IMR-90 (cell line): Measurements from ENCODE around the gene RIPK3. TPM values are rescaled to one million over a fixed set of nuclear protein-coding genes. Genes with fewer than 3 reads are reported as not detected.

ENCODE experiments used
- ATAC-seq: fragments of 200-7000 bp; cut with Tn5 transposase; 2 replicates; pipeline ENCODE4 v1.9.1; 2020; ENCODE audit warnings: low read depth, mild to moderate bottlenecking, moderate library complexity
- BruUV-seq: library from RNA; stranded (reverse); fragments of 400-500 nt; replicated peaks from 2 replicates; lab custom pipeline; 2021; lab: Mats Ljungman, UMichigan
- CTCF ChIA-PET: fragments of 300-600 bp; formaldehyde crosslinking; extraction: SDS; loops from one replicate; lab custom pipeline; 2021; ENCODE audit warnings: antibody characterized with exemption; lab: Yijun Ruan, JAX
- POLR2A ChIA-PET: fragments of 300-600 bp; sonication (Branson Sonifier 250); formaldehyde crosslinking; loops from one replicate; lab custom pipeline; 2022; ENCODE audit warnings: antibody characterized with exemption; ENCODE audit not compliant: unreplicated experiment; lab: Charles Lee
- DNase-seq: peaks from one replicate; pipeline ENCODE4 v3.0.0; 2013
- H2AFZ ChIP-seq: replicated peaks from 2 replicates; pipeline ENCODE3; 2013; ENCODE audit warnings: low read length, mild to moderate bottlenecking; ENCODE audit not compliant: poor library complexity
- H2AK5ac ChIP-seq: 2 replicates; pipeline ENCODE4 v1.6.1; 2013; ENCODE audit warnings: low read depth, low read length, inconsistent platforms
- H2AK9ac ChIP-seq: replicated peaks from 2 replicates; pipeline ENCODE3; 2013; ENCODE audit warnings: mild to moderate bottlenecking, low read depth, low read length, moderate library complexity; ENCODE audit not compliant: poor library complexity
- H2BK120ac ChIP-seq: 2 replicates; pipeline ENCODE4 v1.6.1; 2013; ENCODE audit warnings: low read depth, low read length, inconsistent platforms
- H2BK15ac ChIP-seq: 3 replicates; pipeline ENCODE4 v1.6.1; 2013; ENCODE audit warnings: low read depth, low read length, inconsistent platforms
- H2BK20ac ChIP-seq: 2 replicates; pipeline ENCODE4 v1.6.1; 2013; ENCODE audit warnings: low read depth, mild to moderate bottlenecking, inconsistent platforms, low read length, moderate library complexity
- H2BK5ac ChIP-seq: 2 replicates; pipeline ENCODE4 v1.6.1; 2013; ENCODE audit warnings: mild to moderate bottlenecking, low read depth, low read length, inconsistent platforms; ENCODE audit not compliant: poor library complexity, severe bottlenecking
- H3K14ac ChIP-seq: replicated peaks from 2 replicates; pipeline ENCODE4 v1.6.1; 2013; ENCODE audit warnings: low read depth, low read length, inconsistent platforms
- H3K18ac ChIP-seq: 2 replicates; pipeline ENCODE4 v1.6.1; 2013; ENCODE audit warnings: low read depth, low read length, control low read depth
- H3K23ac ChIP-seq: 2 replicates; pipeline ENCODE4 v1.6.1; 2013; ENCODE audit warnings: low read depth, low read length, inconsistent platforms
- H3K27ac ChIP-seq: 2 replicates; pipeline ENCODE4 v1.5.1; 2013; ENCODE audit warnings: mild to moderate bottlenecking, control low read depth, low read length; ENCODE audit not compliant: insufficient read depth
- H3K27me3 ChIP-seq: 2 replicates; pipeline ENCODE4 v1.6.1; 2013; ENCODE audit warnings: low read length; ENCODE audit not compliant: control insufficient read depth, insufficient read depth
- H3K36me3 ChIP-seq: 2 replicates; pipeline ENCODE4 v1.6.1; 2013; ENCODE audit warnings: low read length, mixed read lengths; ENCODE audit not compliant: control insufficient read depth, insufficient read depth
- H3K4ac ChIP-seq: 2 replicates; pipeline ENCODE4 v1.6.1; 2013; ENCODE audit warnings: low read depth, low read length, inconsistent platforms
- H3K4me1 ChIP-seq: 2 replicates; pipeline ENCODE4 v1.6.1; 2013; ENCODE audit warnings: low read length, mixed read lengths; ENCODE audit not compliant: control insufficient read depth, insufficient read depth
- H3K4me2 ChIP-seq: 2 replicates; pipeline ENCODE4 v1.6.1; 2013; ENCODE audit warnings: low read depth, mild to moderate bottlenecking, control low read depth, low read length, moderate library complexity
- H3K4me3 ChIP-seq: 2 replicates; pipeline ENCODE4 v1.5.1; 2013; ENCODE audit warnings: low read depth, mild to moderate bottlenecking, control low read depth, low read length, moderate library complexity; ENCODE audit not compliant: insufficient read depth
- H3K56ac ChIP-seq: 2 replicates; pipeline ENCODE4 v1.6.1; 2013; ENCODE audit warnings: low read length, inconsistent platforms; ENCODE audit not compliant: insufficient read depth; ENCODE audit errors: extremely low read depth
- H3K79me1 ChIP-seq, 2 experiments: 2 replicates each; pipeline ENCODE4 v1.6.1; 2013; ENCODE audit warnings: low read length in 2 of 2, inconsistent platforms in 1 of 2, low read depth in 1 of 2
- H3K9ac ChIP-seq: 2 replicates; pipeline ENCODE4 v1.6.1; 2013; ENCODE audit warnings: low read depth, low read length, control low read depth
- H3K9me1 ChIP-seq: 2 replicates; pipeline ENCODE4 v1.6.1; 2013; ENCODE audit warnings: low read length, inconsistent platforms; ENCODE audit not compliant: insufficient read depth
- H3K9me3 ChIP-seq: 2 replicates; pipeline ENCODE4 v1.6.1; 2013; ENCODE audit warnings: low read length; ENCODE audit not compliant: control insufficient read depth, insufficient read depth
- H4K20me1 ChIP-seq: 2 replicates; pipeline ENCODE4 v1.6.1; 2013; ENCODE audit warnings: low read length, inconsistent platforms; ENCODE audit not compliant: insufficient read depth
- H4K5ac ChIP-seq: 2 replicates; pipeline ENCODE4 v1.6.1; 2013; ENCODE audit warnings: mild to moderate bottlenecking, low read depth, low read length, control low read depth
- H4K8ac ChIP-seq, 2 experiments: 2 replicates each; pipeline ENCODE4 v1.6.1; 2013; ENCODE audit warnings: low read depth in 2 of 2, low read length in 2 of 2, control low read depth in 1 of 2, inconsistent platforms in 1 of 2
- H4K91ac ChIP-seq: 2 replicates; pipeline ENCODE4 v1.6.1; 2013; ENCODE audit warnings: low read depth, low read length, inconsistent platforms; ENCODE audit not compliant: insufficient read depth
- CHD1 ChIP-seq: IDR thresholded peaks from 2 replicates; pipeline ENCODE4 v1.6.1; 2012; ENCODE audit warnings: low read depth, low read length, improper control_type of control experiment
- CTCF ChIP-seq: conservative IDR thresholded peaks from 2 replicates; pipeline ENCODE4 v1.5.1; 2012; ENCODE audit warnings: mild to moderate bottlenecking, low read depth, low read length, improper control_type of control experiment
- MXI1 ChIP-seq: IDR thresholded peaks from 2 replicates; pipeline ENCODE4 v1.6.1; 2012; ENCODE audit warnings: low read depth, mild to moderate bottlenecking, low read length, moderate library complexity, borderline replicate concordance
- NFE2L2 ChIP-seq: fragments of 150-350 bp; IDR thresholded peaks from 2 replicates; pipeline ENCODE4 v1.6.1; 2016; ENCODE audit warnings: low read depth, mild to moderate bottlenecking, low read length
- RAD21 ChIP-seq: IDR thresholded peaks from 2 replicates; pipeline ENCODE4 v1.6.1; 2012; ENCODE audit warnings: low read length, improper control_type of control experiment
- RCOR1 ChIP-seq: IDR thresholded peaks from 2 replicates; pipeline ENCODE4 v1.6.1; 2012; ENCODE audit warnings: mild to moderate bottlenecking, low read length, improper control_type of control experiment; ENCODE audit not compliant: insufficient replicate concordance
- RFX5 ChIP-seq: IDR thresholded peaks from 2 replicates; pipeline ENCODE4 v1.8.0; 2012; ENCODE audit warnings: low read depth, mild to moderate bottlenecking, low read length, moderate library complexity
- SMC3 ChIP-seq: fragments of 150-350 bp; IDR thresholded peaks from 2 replicates; pipeline ENCODE4 v1.6.1; 2016; ENCODE audit warnings: low read depth, mild to moderate bottlenecking, antibody characterized with exemption, low read length, moderate library complexity
- USF2 ChIP-seq: fragments of 150-350 bp; IDR thresholded peaks from 2 replicates; pipeline ENCODE4 v1.6.1; 2017; ENCODE audit warnings: mild to moderate bottlenecking, antibody characterized with exemption, low read length, low read depth
- WGBS, 2 experiments: methylation state at CpG; one replicate each; pipeline versions ENCODE4 v1.1.5 to v1.1.7; 2013; ENCODE audit warnings: missing lambda C conversion rate in 2 of 2; ENCODE audit not compliant: insufficient read length in 1 of 2; ENCODE audit errors: extremely low coverage in 2 of 2; 5-methylcytosine and 5-hydroxymethylcytosine counted together
- dilution Hi-C: fragments of 300-500 bp; cut with HindIII; formaldehyde crosslinking; loops from one replicate; pipeline ENCODE4 v1.14.3; 2018; ENCODE audit warnings: low sequenced_read_pairs; ENCODE audit not compliant: unreplicated experiment
- in situ Hi-C: fragments of 300-500 bp; cut with MboI; formaldehyde crosslinking; loops from 3 replicates; pipeline ENCODE4 v1.14.3; 2019; ENCODE audit warnings: low sequenced_read_pairs, inconsistent platforms, mixed read lengths
- intact Hi-C: fragments of 100-400 bp; cut with micrococcal nuclease; formaldehyde crosslinking; loops from 2 replicates; pipeline ENCODE4 v1.10.0; 2022
- polyA plus RNA-seq, 3 experiments: library from polyadenylated mRNA; depleted of rRNA; stranded (reverse); fragments of >200 nt; gene quantifications; 2 replicates each; pipeline ENCODE4 v1.2.3, GENCODE V29; 2012; ENCODE audit warnings: low replicate concordance in 1 of 3
- total RNA-seq: library from RNA; depleted of rRNA; stranded (reverse); fragments of >200 nt; gene quantifications from 2 replicates; pipeline ENCODE4 v1.2.3, GENCODE V29; 2012

Gene RIPK3
- total and polyA plus RNA-seq, 2 of the 4 experiments (the other 2 are of a cell fraction): 0.09 TPM; not detected in 1

GRCh38 chr14:24309538-24310264, 30.1 kb downstream of the RIPK3 start, which contains the start of gene LTB4R2:
TSS of gene LTB4R2 (plus strand) at chr14:24310140. CDS start at chr14:24310665, 525 bp downstream.
- H3K9me3 ChIP-seq: no peaks in the 10 kb centered on the region
- peaks cover 19% of the 10 kb centered on the region for H3K36me3 ChIP-seq
- no peak within 1 kb of the TSS for H3K18ac ChIP-seq
- H3K4me1 ChIP-seq: peaks cover 10% of the 10 kb centered on the region; the same call in 1 of the 2 replicates
- no peak within 1 kb of the TSS for H4K8ac ChIP-seq
- intact Hi-C loops (no loop called here), in situ Hi-C loops (no loop called here), dilution Hi-C loops (no loop called here)
- 88% methylated on average over 1 of the region's 5 CpGs; no CpG with 5 or more reads in 1 of the 2 experiments for WGBS, 2 experiments
- H2AK9ac ChIP-seq: peak within 1 kb of the TSS; percentile 60
- peak within 1 kb of the TSS; percentile 12; the same call in 1 of the 2 replicates for H3K4me3 ChIP-seq
- H2AK5ac ChIP-seq: 0 out of 2 replicates have a peak within 1 kb of the TSS, but pooled peaks have one; percentile 9
- no peak within 1 kb of the TSS for H2BK20ac ChIP-seq
- H2BK15ac ChIP-seq: no peak within 1 kb of the TSS
- H3K79me1 ChIP-seq: peaks cover 3 to 8% of the 10 kb centered on the region in 2 experiments; a peak in 1 of 4 replicates
- H3K23ac ChIP-seq: 0 out of 2 replicates have a peak within 1 kb of the TSS, but pooled peaks have one; percentile 41
- peak within 1 kb of the TSS; percentile 37; the same call in 1 of the 2 replicates for H3K4me2 ChIP-seq
- ChIA-PET POLR2A (no interaction called here), CTCF (interaction anchor here (1.2 to 4.1 kb wide), 2 partner anchors 12 to 24 kb away, joined by 3 to 20 read pairs; no protein-coding TSS in a partner anchor)
- BruUV-seq: no TSS peak
- H3K56ac ChIP-seq: no peak within 1 kb of the TSS
- peaks cover 2% of the 10 kb centered on the region; the same call in 1 of the 2 replicates for H3K27me3 ChIP-seq
- H4K20me1 ChIP-seq: peaks cover 8% of the 10 kb centered on the region; the same call in 1 of the 2 replicates
- no peak within 1 kb of the TSS for H3K4ac ChIP-seq
- H2AFZ ChIP-seq: peak within 1 kb of the TSS; percentile 60
- ATAC-seq (no peak), DNase-seq (no peak)
- peaks cover 7% of the 10 kb centered on the region; the same call in 1 of the 2 replicates for H3K9me1 ChIP-seq
- no peak within 1 kb of the TSS for H3K9ac ChIP-seq
- H4K91ac ChIP-seq: no peak within 1 kb of the TSS
- H2BK120ac ChIP-seq: no peak within 1 kb of the TSS
- H2BK5ac ChIP-seq: no peak within 1 kb of the TSS
- H3K14ac ChIP-seq: no peak within 1 kb of the TSS
- no peak for TF ChIP-seq CHD1
- no peak for TF ChIP-seq MXI1
- no peak for TF ChIP-seq RCOR1
- no peak for TF ChIP-seq USF2
- no peak for TF ChIP-seq SMC3
- no peak for TF ChIP-seq RAD21
- no peak for TF ChIP-seq NFE2L2
- TF ChIP-seq RFX5: no peak
- no peak for TF ChIP-seq CTCF
- H4K5ac ChIP-seq: no peak within 1 kb of the TSS
- no peak within 1 kb of the TSS for H3K27ac ChIP-seq
